Measurements from ENCODE around the gene BRAT1. TPM values are rescaled to one million over a fixed set of nuclear protein-coding genes. Genes with fewer than 3 reads are reported as not detected.
"Not testable (repeated sequence)": the region's sequence is repeated elsewhere in the genome, so short reads cannot be mapped to it uniquely, and the experiment has no call there.

BRAT1 gene
- total RNA-seq, 4 donors from 2014 or later = 15.5 to 28.3 (median 22.8) TPM

GRCh38 chr7:2540641-2541051, 14.7 kb downstream of the BRAT1 start:
- TF ChIP-seq CTCF (IDR thresholded peaks at IDR 0.05) (no peak), POLR2A (IDR thresholded peaks at IDR 0.05) (no peak)
- Histone ChIP-seq H3K4me3 (no peak overlapping the region), H3K4me1 (peaks cover 0 to under 1% (median 0%) of the 10 kb centered on the region in 3 donors), H3K27me3 (peaks cover 0 to 3% (median 0%) of the 10 kb centered on the region in 4 donors), H3K27ac (no peak overlapping the region), H3K9me3 (no peaks in the 10 kb centered on the region), H3K36me3 (peaks cover 44 to 85% (median 49%) of the 10 kb centered on the region in 3 donors)
- 71 to 92% methylated on average over 4 to 6 of the region's 19 CpGs for WGBS, 2 donors
- DNase-seq = no peak
- intact Hi-C loops (cut with DNase I) = no loop called here

GRCh38 chr7:2540133-2540532, 15.2 kb downstream of the BRAT1 start:
- no peaks in the 10 kb centered on the region for H3K9me3 ChIP-seq
- H3K4me1 ChIP-seq = peaks cover 0 to 5% (median 0%) of the 10 kb centered on the region in 3 donors
- DNase-seq = no peak
- peaks cover 44 to 80% (median 49%) of the 10 kb centered on the region in 3 donors for H3K36me3 ChIP-seq
- intact Hi-C loops (cut with DNase I) = no loop called here
- no peak overlapping the region for H3K4me3 ChIP-seq
- no peak for TF ChIP-seq POLR2A (IDR thresholded peaks at IDR 0.05)
- TF ChIP-seq CTCF (IDR thresholded peaks at IDR 0.05) = no peak
- H3K27ac ChIP-seq = no peak overlapping the region
- 81 to 86% methylated on average over 4 to 6 of the region's 7 CpGs for WGBS, 2 donors
- peaks cover 0 to 3% (median 0%) of the 10 kb centered on the region in 4 donors for H3K27me3 ChIP-seq

- intact Hi-C loops (cut with DNase I) = no loop called here
- Histone ChIP-seq H3K4me1 (peaks cover 0 to 6% (median 0%) of the 10 kb centered on the region in 3 donors), H3K4me3 (no peak overlapping the region), H3K27ac (no peak overlapping the region), H3K27me3 (peaks cover 0 to 4% (median 0%) of the 10 kb centered on the region in 4 donors), H3K36me3 (peaks cover 42 to 71% (median 44%) of the 10 kb centered on the region in 3 donors), H3K9me3 (no peaks in the 10 kb centered on the region)
- TF ChIP-seq CTCF (IDR thresholded peaks at IDR 0.05) (no peak), POLR2A (IDR thresholded peaks at IDR 0.05) (no peak)
- WGBS, 2 donors = no CpG with 5 or more reads among the region's 32 CpGs
- no peak for DNase-seq
Observed at GRCh38 chr7:2539031-2539911, 16.1 kb downstream of the BRAT1 start.

GRCh38 chr7:2537981-2538851, 17.1 kb downstream of the BRAT1 start:
- H3K4me3 ChIP-seq = no peak overlapping the region
- peaks cover 0 to 8% (median 0%) of the 10 kb centered on the region in 4 donors for H3K27me3 ChIP-seq
- WGBS, 2 donors = 69% methylated on average over 3 of the region's 47 CpGs; no CpG with 5 or more reads in 1 of the 2 donors
- intact Hi-C loops (cut with DNase I) = no loop called here
- H3K9me3 ChIP-seq = no peaks in the 10 kb centered on the region
- DNase-seq = no peak
- peaks cover 36 to 61% (median 38%) of the 10 kb centered on the region in 3 donors for H3K36me3 ChIP-seq
- peaks cover 0 to 6% (median 0%) of the 10 kb centered on the region in 3 donors for H3K4me1 ChIP-seq
- TF ChIP-seq POLR2A (IDR thresholded peaks at IDR 0.05) = no peak
- TF ChIP-seq CTCF (IDR thresholded peaks at IDR 0.05) = peak in 1 of 6 experiments; percentile 5
- no peak overlapping the region for H3K27ac ChIP-seq

DNA sequence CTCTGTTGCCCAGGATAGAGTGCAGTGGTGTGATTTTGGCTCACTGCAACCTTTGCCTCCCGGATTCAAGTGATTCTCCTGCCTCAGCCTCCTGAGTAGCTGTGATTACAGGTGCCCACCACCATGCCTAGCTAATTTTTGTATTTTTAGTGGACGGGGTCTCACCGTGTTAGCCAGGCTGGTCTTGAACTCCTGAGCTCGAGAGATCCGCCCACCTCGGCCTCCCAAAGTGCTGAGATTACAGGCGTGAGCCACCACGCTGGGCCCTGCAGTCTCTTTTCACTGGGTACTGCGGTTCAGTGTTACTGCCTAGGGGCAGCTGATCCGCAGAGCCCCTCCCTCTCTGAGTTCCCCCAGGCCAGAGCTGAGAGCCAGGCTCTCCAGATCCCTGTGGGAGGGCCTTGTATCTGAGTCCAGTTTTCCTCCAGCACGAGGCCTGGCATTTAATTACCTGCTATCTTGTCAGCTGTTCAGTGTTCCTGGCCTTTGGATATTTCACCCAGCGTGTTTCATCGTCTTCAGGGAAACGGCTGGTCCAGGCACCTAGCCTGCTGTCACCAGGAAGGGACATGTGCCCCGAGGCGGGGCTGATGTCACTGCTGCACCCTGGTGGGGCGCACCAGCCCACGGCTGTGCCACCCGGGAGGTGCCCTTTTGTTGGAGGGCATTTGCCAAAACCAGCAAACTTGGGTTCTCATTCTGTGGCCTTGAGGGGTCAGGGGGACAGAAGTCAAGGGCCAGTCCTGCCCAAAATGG, 19.3 kb downstream of the BRAT1 start:
- H3K27ac ChIP-seq; H3K9me3 ChIP-seq; DNase-seq; H3K4me3 ChIP-seq; intact Hi-C loops (cut with DNase I): not testable (repeated sequence)
- Histone ChIP-seq H3K36me3 (peaks cover 20 to 39% (median 22%) of the 10 kb centered on the region in 3 donors), H3K4me1 (peaks cover 4 to 15% (median 4%) of the 10 kb centered on the region in 3 donors), H3K27me3 (peaks cover 0 to 22% (median 0%) of the 10 kb centered on the region in 4 donors)
- 20 to 94% methylated on average over 2 to 6 of the region's 19 CpGs for WGBS, 2 donors

DNA sequence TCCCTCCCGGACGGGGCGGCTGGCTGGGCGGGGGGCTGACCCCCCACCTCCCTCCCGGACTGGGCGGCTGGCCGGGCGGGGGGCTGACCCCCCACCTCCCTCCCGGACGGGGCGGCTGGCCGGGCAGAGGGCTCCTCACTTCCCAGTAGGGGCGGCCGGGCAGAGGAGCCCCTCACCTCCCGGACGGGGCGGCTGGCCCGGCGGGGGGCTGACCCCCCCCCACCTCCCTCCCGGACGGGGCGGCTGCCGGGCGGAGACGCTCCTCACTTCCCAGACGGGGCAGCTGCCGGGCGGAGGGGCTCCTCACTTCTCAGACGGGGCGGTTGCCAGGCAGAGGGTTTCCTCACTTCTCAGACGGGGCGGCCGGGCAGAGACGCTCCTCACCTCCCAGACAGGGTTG, 21.1 kb downstream of the BRAT1 start:
- DNase-seq; H3K9me3 ChIP-seq; intact Hi-C loops (cut with DNase I): not testable (repeated sequence)
- peaks cover 0 to 41% (median 3%) of the 10 kb centered on the region in 4 donors for H3K27me3 ChIP-seq
- H3K4me1 ChIP-seq = peaks cover 22 to 34% (median 23%) of the 10 kb centered on the region in 3 donors
- WGBS, 2 donors = no CpG with 5 or more reads among the region's 34 CpGs
- H3K4me3 ChIP-seq = peak overlapping the region in 2 of 4 donors; percentile 23 to 40
- H3K36me3 ChIP-seq = peaks cover 13 to 21% (median 14%) of the 10 kb centered on the region in 3 donors
- H3K27ac ChIP-seq = peak overlapping the region in 1 of 4 donors; percentile 36

- Histone ChIP-seq H3K36me3 (peaks cover 6 to 14% (median 7%) of the 10 kb centered on the region in 3 donors), H3K27me3 (peaks cover 0 to 47% (median 3%) of the 10 kb centered on the region in 4 donors), H3K4me1 (peaks cover 28 to 40% (median 28%) of the 10 kb centered on the region in 3 donors)
- DNase-seq; H3K27ac ChIP-seq; intact Hi-C loops (cut with DNase I); H3K9me3 ChIP-seq; H3K4me3 ChIP-seq: not testable (repeated sequence)
- WGBS, 2 donors = 32% methylated on average over 2 of the region's 8 CpGs; no CpG with 5 or more reads in 1 of the 2 donors
Observed at GRCh38 chr7:2533566-2533965, 21.8 kb downstream of the BRAT1 start.
